Bone marrow (tissue), 2 donors: ENCODE results near the gene TUBGCP5.

Experiments used
- DNase-seq, 2 donors: peaks; one replicate each; lab custom pipeline; 2025; lab: John Stamatoyannopoulos, UW

TUBGCP5 gene

GRCh38 chr15:22952796-22953579, 86.4 kb downstream of the TUBGCP5 start:
- DNase-seq: no peak

- DNase-seq: no peak
These were observed 87.7 kb downstream of the TUBGCP5 start for GRCh38 chr15:22951381-22952280.

- no peak for DNase-seq
These were observed 88.4 kb downstream of the TUBGCP5 start for GRCh38 chr15:22951031-22951380.

- no peak for DNase-seq
These were observed 88.9 kb downstream of the TUBGCP5 start for GRCh38 chr15:22950256-22950990.
